ENCODE data around the gene THSD4. TPM values are rescaled to one million over a fixed set of nuclear protein-coding genes. Genes with fewer than 3 reads are reported as not detected.

Gene THSD4
- total and polyA plus RNA-seq, 2 donors (not counting 1 experiment from before 2014, with no cell fraction given): 43.1 to 95.5 TPM

DNA sequence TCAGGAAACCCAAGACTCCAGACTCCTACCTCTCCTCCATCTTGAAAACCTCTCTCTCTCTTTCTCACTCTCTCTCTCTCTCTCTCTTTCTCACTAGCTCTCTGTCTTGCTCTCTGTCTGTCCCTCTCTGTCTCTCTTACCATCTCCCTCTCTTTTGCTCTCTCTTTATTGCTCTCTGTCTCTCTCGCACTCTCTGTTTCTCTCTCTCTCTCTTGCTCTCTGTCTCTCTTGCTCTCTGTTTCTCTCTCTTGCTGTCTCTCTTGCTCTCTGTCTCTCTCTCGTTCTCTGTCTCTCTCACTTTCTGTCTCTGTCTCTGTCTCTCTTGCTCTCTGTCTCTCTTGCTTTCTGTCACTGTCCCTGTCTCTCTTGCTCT is 620.1 kb downstream of the THSD4 start:
- H3K79me2 ChIP-seq (ENCODE audit: control insufficient read depth, insufficient read depth, low read length): no peaks in the 10 kb centered on the region
- H3K27ac ChIP-seq (ENCODE audit: insufficient read depth, low read length): no peak overlapping the region
- H3K9ac ChIP-seq (ENCODE audit: insufficient read depth, low read length): no peak overlapping the region
- TF ChIP-seq, protein P1, sequence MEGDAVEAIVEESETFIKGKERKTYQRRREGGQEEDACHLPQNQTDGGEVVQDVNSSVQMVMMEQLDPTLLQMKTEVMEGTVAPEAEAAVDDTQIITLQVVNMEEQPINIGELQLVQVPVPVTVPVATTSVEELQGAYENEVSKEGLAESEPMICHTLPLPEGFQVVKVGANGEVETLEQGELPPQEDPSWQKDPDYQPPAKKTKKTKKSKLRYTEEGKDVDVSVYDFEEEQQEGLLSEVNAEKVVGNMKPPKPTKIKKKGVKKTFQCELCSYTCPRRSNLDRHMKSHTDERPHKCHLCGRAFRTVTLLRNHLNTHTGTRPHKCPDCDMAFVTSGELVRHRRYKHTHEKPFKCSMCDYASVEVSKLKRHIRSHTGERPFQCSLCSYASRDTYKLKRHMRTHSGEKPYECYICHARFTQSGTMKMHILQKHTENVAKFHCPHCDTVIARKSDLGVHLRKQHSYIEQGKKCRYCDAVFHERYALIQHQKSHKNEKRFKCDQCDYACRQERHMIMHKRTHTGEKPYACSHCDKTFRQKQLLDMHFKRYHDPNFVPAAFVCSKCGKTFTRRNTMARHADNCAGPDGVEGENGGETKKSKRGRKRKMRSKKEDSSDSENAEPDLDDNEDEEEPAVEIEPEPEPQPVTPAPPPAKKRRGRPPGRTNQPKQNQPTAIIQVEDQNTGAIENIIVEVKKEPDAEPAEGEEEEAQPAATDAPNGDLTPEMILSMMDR (conservative IDR thresholded peaks at IDR 0.05 in 1 of 2, IDR thresholded peaks at IDR 0.05 in 1 of 2; ENCODE audit: low read depth in 1 of 2, low read length in 2 of 2): no peak
- no peak for TF ChIP-seq EZH2 (IDR thresholded peaks at IDR 0.05; ENCODE audit: low read length, missing control alignments)
- H3K4me1 ChIP-seq (ENCODE audit: control insufficient read depth, extremely low read depth, insufficient read depth, low read length): no peaks in the 10 kb centered on the region
- no peak overlapping the region for H3K4me2 ChIP-seq (ENCODE audit: extremely low read depth, insufficient read depth, low read length)
- H3K9me3 ChIP-seq (ENCODE audit: control insufficient read depth, insufficient read depth, low read depth, low read length): no peaks in the 10 kb centered on the region
- no peak overlapping the region for H3K4me3 ChIP-seq (replicated peaks in 1 of 4; ENCODE audit: control extremely low read depth in 1 of 4, insufficient read depth in 1 of 4, low read depth in 3 of 4, low read length in 4 of 4)
- no peaks in the 10 kb centered on the region for H3K27me3 ChIP-seq (ENCODE audit: control insufficient read depth, insufficient read depth, low read length)
- no peaks in the 10 kb centered on the region for H3K36me3 ChIP-seq (ENCODE audit: control insufficient read depth, insufficient read depth, low read length)
- no peak overlapping the region for H2AFZ ChIP-seq (ENCODE audit: low read length)
- no peaks in the 10 kb centered on the region for H4K20me1 ChIP-seq (ENCODE audit: control insufficient read depth, extremely low read depth, insufficient read depth, low read length)
- no peak for DNase-seq (ENCODE audit: low read depth in 2 of 2)

DNA sequence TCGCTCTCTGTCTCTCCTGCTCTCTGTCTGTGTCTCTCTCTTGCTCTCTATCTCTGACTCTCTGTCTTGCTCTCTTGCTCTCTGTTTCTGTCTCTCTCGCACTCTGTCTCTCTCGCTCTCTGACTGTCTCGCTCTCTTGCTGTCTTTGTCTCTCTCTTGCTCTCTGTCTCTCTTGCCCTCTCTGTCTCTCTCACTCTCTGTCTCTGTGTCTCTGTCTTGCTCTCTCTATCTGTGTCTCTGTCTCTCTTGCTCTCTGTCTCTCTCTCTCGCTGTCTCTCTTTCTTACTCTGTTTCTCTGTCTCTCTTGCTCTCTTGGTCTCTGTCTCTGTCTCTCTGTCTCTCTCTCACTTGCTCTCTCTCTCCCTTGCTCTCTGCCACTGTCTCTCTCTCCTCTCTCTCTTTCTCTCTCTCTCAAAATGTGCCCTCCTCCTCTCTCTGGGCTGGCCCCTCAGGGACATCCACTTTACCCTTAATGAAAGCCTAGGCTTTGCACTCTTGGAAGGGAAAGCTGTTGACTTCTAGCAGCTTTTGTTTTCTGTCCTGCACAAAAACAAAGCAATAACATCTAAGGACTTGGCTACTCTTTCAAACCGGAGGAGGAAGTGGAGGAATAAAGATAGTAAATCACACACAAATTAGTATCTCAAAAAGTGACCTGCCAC is 621.1 kb downstream of the THSD4 start:
- Histone ChIP-seq H3K79me2 (ENCODE audit: control insufficient read depth, insufficient read depth, low read length) (no peaks in the 10 kb centered on the region), H2AFZ (ENCODE audit: low read length) (no peak overlapping the region), H3K9ac (ENCODE audit: insufficient read depth, low read length) (no peak overlapping the region), H3K4me2 (ENCODE audit: extremely low read depth, insufficient read depth, low read length) (no peak overlapping the region), H3K27ac (ENCODE audit: insufficient read depth, low read length) (no peak overlapping the region), H3K4me1 (ENCODE audit: control insufficient read depth, extremely low read depth, insufficient read depth, low read length) (no peaks in the 10 kb centered on the region), H3K4me3 (replicated peaks in 1 of 4; ENCODE audit: control extremely low read depth in 1 of 4, insufficient read depth in 1 of 4, low read depth in 3 of 4, low read length in 4 of 4) (no peak overlapping the region), H4K20me1 (ENCODE audit: control insufficient read depth, extremely low read depth, insufficient read depth, low read length) (no peaks in the 10 kb centered on the region), H3K9me3 (ENCODE audit: control insufficient read depth, insufficient read depth, low read depth, low read length) (no peaks in the 10 kb centered on the region), H3K27me3 (ENCODE audit: control insufficient read depth, insufficient read depth, low read length) (no peaks in the 10 kb centered on the region), H3K36me3 (ENCODE audit: control insufficient read depth, insufficient read depth, low read length) (no peaks in the 10 kb centered on the region)
- no peak for TF ChIP-seq EZH2 (IDR thresholded peaks at IDR 0.05; ENCODE audit: low read length, missing control alignments)
- DNase-seq (ENCODE audit: low read depth in 2 of 2): no peak

DNA sequence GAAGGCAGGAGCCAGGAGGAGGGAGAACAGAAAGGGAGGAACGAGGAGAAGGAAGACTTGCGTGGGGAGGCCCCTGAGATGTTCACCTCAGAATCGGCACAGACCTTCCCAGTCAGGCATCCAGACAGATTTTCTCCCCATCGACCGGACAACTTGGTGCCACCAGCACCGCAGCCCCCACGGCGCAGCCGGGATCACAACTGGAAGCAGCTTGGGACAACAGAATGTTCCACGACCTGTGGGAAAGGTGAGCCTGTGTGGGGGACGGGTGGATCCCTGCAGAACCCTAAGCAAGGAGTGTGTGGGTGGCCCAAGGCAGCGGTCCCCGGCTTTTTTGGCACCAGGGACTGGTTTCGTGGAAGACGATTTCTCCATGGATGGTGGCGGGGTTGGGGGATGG is 622.5 kb downstream of the THSD4 start:
- no peak overlapping the region for H3K4me3 ChIP-seq (replicated peaks in 1 of 4; ENCODE audit: control extremely low read depth in 1 of 4, insufficient read depth in 1 of 4, low read depth in 3 of 4, low read length in 4 of 4)
- H3K9me3 ChIP-seq (ENCODE audit: control insufficient read depth, insufficient read depth, low read depth, low read length): no peaks in the 10 kb centered on the region
- H3K27ac ChIP-seq (ENCODE audit: insufficient read depth, low read length): no peak overlapping the region
- H3K4me1 ChIP-seq (ENCODE audit: control insufficient read depth, extremely low read depth, insufficient read depth, low read length): no peaks in the 10 kb centered on the region
- H3K9ac ChIP-seq (ENCODE audit: insufficient read depth, low read length): no peak overlapping the region
- H3K36me3 ChIP-seq (ENCODE audit: control insufficient read depth, insufficient read depth, low read length): no peaks in the 10 kb centered on the region
- no peak overlapping the region for H2AFZ ChIP-seq (ENCODE audit: low read length)
- H3K4me2 ChIP-seq (ENCODE audit: extremely low read depth, insufficient read depth, low read length): no peak overlapping the region
- no peak for DNase-seq (ENCODE audit: low read depth in 2 of 2)
- TF ChIP-seq EZH2 (IDR thresholded peaks at IDR 0.05; ENCODE audit: low read length, missing control alignments): no peak
- TF ChIP-seq, protein P1 (conservative IDR thresholded peaks at IDR 0.05 in 1 of 2, IDR thresholded peaks at IDR 0.05 in 1 of 2; ENCODE audit: low read depth in 1 of 2, low read length in 2 of 2): no peak
- no peaks in the 10 kb centered on the region for H3K79me2 ChIP-seq (ENCODE audit: control insufficient read depth, insufficient read depth, low read length)
- H3K27me3 ChIP-seq (ENCODE audit: control insufficient read depth, insufficient read depth, low read length): no peaks in the 10 kb centered on the region
- H4K20me1 ChIP-seq (ENCODE audit: control insufficient read depth, extremely low read depth, insufficient read depth, low read length): no peaks in the 10 kb centered on the region

All from fibroblast of lung (primary cell).